HG03575 (cell line): Measurements from ENCODE around the gene KIF23.

Source experiments
- ATAC-seq: cut with Tn5 transposase; IDR thresholded peaks from one replicate; pipeline ENCODE4 v1.9.1; 2021; ENCODE audit not compliant: unreplicated experiment, insufficient number of reproducible peaks, low FRiP score; ENCODE audit errors: extremely low read depth

KIF23 gene

GRCh38 chr15:69459066-69459465, 44.9 kb downstream of the KIF23 start:
- no peak for ATAC-seq

DNA sequence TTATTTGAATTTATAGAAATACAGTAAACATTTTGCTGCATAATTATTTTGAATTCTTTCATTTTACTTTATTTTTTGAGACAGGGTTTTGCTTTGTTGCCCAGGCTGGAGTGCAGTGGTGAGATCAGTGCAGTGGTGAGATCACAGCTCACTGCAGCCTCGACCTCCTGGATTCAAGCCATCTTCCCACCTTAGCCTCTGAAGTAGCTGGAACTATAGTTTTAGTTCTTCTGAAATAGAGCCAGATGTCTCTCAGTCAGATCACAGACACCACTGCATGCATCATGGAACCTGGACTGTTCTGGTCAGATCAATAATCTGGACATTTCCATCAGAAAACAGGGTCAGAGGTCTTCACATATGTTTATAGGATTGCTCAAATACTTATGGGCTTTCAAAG, 46.3 kb downstream of the KIF23 start:
- ATAC-seq, result no peak

- no peak for ATAC-seq
Measured at GRCh38 chr15:69462030-69462492, 47.9 kb downstream of the KIF23 start.

DNA sequence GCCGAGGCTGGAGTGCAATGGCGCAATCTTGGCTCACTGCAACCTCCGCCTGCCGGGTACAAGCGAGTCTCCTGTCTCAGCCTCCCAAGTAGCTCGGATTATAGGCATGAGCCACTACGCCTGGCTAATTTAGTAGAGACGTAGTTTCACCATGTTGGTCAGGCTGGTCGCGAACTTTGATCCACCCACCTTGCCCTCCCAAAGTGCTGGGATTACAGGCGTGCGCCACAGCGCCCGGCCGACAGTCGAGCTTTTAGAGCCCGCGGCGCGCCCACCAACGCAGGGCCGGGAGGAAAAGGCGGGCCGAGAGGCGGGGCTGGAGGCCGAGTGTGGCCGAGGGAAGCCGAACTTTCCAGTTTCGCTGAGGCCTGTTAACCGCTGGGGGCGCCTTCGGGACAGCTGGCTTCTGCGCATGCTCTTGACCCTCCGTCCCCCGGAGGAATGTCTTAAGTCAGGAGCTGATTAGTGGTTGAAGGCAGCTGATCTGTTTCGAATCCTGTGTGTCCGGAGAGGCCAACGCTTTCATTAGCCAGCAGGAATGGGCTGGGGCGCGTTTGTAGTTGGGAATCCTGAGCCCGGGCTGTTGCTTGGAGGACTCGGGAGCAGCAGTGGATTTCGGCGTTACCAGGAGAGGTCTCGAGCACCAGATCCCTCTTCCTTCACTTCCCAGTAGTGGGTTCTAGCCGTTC, 48.5 kb downstream of the KIF23 start:
- no peak for ATAC-seq

DNA sequence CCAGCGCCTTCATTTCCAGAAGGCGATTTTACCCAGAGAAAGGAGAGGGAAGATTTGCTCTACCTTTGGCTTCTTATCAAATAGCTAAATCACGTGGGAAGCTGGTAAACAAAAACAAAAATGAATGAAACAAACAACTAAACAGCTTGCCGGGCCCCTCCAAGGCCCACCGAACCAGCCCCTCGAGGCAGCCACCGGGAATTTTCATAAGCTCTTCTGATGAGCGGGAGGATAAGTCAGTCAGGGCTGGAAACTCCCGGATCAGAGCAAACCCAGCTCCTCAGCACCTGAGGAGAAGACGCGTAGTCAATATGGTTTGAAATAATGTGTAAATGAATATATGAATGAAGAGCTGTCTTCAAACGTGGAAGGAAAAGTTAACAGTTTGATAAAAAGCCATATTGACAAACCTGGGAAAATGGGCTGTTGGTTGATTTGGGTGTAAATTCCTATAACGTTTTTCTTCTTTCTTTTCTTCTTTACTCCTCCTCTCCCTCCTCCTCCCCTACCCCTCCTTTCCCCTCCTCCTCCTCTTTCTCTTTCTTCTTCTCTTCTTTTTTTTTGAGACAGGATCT, 49.1 kb downstream of the KIF23 start:
- no peak for ATAC-seq

DNA sequence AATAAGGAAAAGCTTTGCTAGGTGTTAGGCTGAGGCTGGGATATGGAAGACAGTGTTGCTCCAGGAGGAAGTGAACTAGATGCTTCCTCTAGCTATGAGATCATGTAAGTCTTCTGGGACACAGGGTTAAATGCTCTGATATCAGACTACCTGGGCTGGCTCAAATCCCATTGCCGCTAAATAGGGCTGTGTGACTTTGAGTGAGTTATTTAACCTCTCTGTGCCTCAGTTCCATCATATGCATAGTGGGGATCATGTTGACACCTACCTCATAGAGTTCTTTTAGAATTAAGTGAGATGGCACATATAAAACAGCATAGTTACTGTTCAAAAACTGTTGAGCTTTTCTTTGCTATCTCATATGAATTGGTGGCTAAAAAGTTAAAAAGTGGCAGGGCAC, 51.1 kb downstream of the KIF23 start:
- no peak for ATAC-seq

- ATAC-seq, result no peak
Measured at GRCh38 chr15:69466733-69467132, 52.6 kb downstream of the KIF23 start.

DNA sequence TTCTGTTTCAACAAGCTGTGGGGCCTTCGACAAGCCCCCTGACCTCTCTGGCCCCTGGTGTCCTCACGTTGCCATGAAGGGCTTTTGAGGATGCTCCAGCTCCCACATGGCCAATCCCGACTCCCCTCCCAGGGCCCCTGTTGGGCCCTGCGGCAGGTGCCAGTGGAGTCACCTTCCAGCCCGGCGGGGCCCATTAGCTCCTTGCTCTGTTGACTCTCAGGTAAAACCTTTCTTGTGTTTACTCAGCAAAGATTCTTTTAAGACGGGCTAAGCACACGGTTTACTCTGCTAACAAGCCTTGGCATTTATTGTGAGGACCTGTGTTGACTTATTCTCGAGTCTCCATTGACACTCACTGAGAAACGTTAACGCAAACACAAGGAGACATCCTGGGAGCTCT, 53.5 kb downstream of the KIF23 start:
- no peak for ATAC-seq

DNA sequence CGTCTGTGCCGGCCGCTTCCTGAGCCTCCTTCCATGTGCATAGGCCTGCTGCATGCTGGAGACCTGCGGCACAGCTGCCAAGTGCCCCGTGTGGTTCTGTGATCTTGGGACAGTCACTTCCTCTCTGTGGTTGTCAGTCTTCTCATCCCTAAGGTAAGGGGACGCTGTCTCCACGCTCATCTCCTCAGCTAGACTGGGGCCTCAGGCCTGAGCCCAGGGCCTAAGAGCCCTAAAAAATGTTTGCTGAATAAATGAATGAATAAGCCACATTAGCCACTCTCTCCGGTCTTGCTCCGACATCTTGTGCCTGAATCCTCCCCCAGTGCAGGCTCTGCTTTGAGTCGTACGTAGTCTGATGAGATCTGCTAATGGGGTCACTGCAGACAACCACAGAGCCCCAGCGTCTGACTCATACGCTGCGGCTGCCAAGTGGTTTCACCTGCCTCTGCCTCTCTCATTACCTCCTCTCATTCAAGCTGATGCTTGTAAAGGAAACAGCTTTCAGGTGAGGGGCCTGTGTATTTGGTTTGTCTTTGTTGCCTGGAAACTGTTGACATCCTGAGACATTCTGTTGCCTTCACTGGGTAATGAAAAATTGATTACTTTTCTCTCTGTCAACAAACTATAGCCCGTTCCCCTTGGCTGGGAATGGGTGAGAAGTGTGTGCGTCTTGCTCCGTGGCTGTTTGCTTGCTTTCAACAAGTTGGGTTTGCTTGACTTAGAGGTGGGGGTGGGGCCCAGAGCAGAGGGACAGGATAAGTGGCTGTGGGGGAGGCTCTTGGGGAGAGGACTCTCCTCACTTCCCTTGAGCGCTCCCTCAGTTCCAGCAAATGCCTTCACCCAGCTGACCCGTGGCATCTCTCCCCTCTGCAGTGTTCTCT, 54.3 kb downstream of the KIF23 start:
- no peak for ATAC-seq

DNA sequence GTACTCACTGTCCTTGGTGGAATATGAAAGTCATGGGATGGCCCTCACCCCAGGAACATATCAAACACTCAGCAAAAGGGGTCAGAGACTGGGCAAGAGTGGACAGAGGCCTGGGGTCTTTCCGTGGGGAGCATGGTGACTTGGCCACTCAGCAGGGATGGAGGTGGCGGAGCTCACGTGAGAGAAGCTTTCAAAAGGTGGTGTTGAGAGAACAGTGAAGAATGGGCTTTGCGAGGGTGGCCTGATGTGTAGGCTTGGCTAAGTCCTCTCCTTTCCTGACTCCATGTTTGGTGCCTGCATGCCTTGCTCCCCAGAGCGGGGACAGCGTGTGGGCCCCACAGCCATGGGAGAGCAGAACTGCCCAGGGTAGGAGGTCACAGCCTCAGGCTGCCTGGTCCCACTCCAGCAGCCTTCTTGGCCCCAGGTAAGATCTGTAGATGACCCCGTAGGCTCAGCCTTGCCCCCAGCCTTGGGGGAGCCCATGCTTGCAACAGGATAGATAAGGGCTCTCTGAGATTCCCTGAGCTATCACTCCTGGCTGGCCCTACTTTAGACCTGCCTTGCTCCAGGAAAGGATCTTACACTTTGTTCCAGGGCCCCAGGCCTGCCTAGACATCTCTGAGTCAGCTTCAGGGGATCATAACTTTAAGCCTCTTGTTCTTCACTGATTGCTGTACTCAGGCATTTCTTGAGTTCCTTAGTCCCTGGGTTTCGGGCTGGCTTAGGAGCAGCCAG, 55.5 kb downstream of the KIF23 start:
- ATAC-seq, result no peak

DNA sequence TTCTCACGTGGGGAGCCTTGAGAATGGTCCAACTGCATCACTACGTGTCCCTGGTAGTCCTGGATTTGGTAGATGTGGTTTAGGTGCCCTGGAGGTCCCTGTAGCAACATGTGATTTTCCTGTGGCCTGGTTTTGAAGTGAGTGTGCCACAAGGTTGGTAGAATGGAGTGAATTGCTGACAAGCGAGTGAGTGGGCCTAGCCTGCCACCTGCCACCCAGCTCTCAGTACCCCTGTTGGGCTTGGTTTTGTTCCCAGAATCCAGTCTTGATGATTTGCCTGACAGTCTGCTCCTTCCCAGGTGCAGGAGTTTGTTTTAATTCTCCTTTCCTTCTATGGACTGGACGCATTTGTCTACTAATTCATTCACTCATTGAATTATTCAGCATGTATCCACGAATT, 57.9 kb downstream of the KIF23 start:
- ATAC-seq, result no peak

DNA sequence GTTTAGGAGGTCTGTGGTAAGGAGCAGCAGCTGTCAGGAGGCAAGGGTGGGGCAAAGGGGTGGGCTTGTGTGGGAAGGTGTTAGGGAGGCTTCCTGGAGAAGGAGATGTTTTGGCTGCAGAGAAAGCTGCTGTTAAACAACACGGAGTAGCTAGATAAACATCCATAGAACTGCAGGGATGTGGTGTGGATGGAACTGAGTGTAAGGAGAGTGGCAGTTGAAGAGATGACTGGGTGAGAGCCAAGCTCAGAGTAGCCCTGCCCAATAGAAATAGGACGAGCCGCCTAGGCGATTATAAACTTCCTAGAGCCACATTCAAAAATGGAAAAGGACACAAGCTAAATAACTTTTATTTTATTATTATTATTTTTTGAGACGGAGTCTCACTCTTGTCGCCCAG, 58.4 kb downstream of the KIF23 start:
- no peak for ATAC-seq

DNA sequence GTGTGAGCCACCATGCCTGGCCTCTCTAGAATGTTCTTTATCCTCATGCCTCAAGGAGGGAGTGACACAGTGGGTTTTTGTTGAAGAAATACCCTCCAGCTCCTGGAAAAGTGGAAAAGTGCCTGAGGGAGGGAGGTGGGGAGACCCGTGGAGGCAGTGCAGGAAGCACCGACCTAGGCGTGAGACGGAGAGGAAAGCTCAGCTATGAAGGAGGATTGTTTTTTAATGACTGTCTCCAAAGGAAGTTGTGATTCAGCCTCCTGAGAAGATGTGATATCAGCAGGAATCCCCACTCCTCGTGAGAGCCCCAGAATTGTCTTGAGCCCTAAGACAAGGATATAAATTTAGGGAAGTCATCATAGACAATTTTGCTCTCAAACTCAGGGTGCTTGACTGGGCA, 60.1 kb downstream of the KIF23 start:
- ATAC-seq, result no peak

DNA sequence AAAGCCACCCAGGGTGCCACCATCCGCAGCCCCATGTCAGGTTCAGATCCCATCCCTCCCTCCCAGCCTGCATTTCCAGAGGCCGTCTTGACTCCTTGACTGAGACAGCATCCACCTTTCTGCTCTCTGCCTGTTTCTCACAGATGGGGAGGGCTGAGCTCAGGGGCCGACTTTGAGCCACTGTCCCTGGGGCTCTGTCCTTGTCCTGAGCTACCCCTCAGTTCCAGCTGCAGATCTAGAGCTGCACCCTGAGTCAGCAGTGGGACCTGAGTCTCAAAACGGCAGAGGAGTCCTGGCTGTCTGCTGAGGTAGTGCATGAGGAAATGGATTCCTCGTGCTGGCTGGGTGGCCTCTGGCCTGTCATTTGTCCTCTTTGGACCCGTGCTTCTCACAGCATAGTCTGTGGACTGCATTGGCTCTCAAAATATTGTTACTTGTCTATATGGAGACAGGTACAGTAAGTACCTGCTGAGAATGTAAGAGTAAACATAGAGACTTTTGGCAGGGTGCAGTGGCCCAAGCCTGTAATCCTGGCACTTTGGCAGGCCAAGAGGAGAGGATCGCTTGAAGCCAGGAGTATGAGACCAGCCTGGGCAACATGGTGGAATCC, 60.8 kb downstream of the KIF23 start:
- no peak for ATAC-seq

DNA sequence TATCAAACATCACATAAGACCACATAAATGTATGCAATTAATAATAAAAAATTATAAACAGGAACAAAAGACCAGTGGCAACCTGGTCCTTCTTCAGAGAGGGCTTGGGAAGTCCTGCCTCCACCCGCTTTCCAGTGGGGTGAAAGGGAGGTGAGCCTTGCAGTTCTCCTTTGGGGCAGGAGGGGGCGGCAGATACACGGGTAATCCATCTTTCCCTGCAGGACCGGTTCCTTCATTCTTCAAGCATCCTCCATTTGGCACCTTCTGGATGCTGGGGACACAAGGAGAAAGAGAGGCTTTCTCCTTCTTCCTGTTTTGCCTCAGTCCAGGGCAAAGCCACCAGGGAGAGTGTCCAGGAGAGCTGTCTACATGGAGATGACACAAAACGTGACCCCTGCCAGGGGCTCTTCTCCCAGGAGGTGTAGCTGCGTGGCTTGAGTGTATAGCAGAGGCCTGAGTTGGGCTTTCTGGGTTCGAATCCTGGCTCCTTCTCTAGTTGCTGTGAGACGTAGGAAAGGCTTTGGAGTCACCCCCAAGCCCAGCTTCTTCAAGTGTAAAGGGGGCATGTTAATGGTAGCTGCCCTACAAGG, 61.7 kb downstream of the KIF23 start:
- ATAC-seq, result no peak

DNA sequence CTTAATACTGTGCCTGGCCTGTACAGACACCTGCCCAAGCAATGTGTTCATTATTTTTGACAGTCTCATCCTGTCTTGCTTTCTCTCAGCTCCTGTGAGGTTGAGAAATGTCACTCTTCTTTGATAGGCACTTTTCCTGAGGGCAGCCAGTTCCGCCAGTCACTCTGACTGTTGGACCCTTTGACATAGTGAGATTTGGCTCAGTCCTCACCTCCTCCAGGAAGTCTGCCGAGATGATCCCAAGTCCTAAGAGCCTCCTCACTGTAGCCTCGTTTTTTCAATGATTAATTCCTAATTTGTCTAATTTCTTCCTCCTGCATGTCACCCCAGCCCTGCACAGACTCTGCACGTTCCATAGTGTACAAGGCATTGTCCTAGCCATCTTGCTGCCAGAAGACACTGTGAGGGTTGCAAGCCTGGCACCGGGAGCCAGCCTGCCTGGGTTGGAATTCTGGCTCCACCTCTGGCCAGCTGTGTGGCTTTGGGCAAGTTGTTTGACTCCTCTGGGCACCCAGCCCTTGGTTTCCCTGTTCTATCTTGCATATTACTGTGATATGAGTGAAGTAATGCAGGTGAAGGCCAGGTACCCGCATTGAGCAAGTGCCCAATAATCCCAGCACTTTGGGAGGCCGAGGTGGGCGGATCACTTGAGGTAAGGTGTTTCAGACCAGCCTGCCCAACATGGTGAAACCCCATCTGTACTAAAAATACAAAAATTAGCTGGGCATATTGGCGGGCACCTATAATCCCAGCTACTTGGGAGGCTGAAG, 62.7 kb downstream of the KIF23 start:
- no peak for ATAC-seq

DNA sequence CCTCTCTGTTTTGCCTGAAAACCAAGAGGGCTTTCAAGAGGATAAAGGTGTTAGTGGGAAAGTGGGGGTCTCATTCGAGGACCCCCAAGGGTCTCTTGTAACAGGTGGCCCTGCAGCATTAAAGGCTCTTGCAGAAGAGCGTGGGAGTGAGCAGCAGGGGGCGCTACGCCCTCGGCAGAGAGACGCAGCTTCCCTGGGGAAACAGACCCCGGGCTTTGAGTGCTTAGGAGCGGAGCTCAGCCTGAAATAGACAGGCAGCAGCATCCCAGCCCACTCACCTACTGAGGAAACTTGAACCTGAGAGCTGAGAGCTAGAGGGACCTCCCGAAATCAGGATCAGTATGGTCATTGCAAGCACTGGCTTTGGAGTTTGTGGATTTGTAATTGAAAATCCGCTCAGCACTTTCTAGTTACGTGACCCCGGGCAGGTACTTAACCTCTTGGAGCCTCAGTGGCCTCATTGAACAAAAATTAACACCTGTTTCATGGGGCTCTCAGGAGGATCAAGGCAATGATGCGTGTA, 64.2 kb downstream of the KIF23 start:
- no peak for ATAC-seq

DNA sequence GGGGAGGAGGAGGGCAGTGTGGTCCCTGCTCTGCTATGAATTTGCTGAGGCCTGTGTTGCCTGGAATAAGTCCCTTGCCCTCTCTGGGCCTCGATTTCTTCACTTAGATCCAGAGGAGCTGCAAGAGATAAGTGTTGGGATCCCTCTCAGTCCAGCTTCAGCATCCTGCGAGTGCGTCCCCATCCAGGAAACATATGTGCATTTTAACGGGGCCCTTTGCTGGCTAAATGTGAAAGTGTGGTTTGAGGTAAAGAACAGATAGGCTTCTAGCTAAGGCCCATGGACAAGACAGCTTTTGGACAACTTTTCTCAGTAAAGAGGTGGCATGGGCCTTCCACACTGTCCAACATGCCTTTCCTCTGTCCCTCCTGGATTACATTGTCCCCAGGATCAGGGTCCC, 64.9 kb downstream of the KIF23 start:
- no peak for ATAC-seq
